Smooth muscle cell of bladder (primary cell): ENCODE results near the gene TRIM17. TPM values are rescaled to one million over a fixed set of nuclear protein-coding genes. Genes with fewer than 3 reads are reported as not detected.

ENCODE experiments used
- total RNA-seq: library from RNA; depleted of rRNA; stranded (reverse); fragments of >200 nt; gene quantifications from 2 replicates; pipeline ENCODE4 v1.2.3, GENCODE V29; 2014

Gene TRIM17, protein sequence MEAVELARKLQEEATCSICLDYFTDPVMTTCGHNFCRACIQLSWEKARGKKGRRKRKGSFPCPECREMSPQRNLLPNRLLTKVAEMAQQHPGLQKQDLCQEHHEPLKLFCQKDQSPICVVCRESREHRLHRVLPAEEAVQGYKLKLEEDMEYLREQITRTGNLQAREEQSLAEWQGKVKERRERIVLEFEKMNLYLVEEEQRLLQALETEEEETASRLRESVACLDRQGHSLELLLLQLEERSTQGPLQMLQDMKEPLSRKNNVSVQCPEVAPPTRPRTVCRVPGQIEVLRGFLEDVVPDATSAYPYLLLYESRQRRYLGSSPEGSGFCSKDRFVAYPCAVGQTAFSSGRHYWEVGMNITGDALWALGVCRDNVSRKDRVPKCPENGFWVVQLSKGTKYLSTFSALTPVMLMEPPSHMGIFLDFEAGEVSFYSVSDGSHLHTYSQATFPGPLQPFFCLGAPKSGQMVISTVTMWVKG
- 0.09 and 0.14 TPM in 2 replicates for total RNA-seq

DNA sequence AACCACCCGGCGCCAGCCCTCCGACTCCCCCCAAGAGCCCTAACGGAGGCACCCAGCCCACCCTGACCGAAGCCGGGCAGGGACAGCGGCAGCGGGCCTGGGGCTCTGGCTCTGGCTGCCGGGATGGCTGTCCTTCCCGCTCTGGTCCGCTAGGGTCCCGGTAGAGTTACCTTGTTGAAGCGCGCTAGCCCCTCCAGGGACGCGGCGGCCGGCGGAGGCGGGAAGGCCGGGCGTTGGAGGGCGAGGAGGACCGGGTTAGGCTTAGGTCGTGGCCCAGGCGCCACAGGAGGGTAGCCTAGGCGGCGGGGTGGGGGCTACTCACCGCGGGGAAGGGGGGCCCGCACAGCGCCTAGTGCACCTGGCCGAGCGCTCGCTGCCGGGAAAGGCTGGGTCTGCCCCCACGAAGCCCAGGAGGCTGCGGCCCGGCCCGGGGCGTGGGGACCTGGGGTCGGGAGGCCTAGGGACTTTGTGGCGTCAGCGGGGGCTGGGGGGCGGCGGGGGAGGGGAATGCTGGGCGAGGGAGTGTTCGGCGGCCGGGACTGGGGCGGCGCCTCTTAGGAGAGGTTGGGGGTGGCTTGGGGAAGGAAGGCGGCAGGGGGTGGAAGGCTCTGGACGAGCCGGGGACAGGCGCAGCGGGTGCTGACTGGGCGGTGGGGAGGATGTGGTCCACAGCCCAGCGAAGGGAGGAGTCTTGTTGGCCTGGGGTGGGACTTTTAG lies at the start of gene TRIM17:
Gene TRIM17 (minus strand): TSS at position 645 of the 717 bp plus-strand sequence. CDS start 1,789 bp downstream, outside the sequence.

Other genes with a start within 250 kb of the TRIM17 start
- gene OBSCN, start 208.8 kb downstream of the TRIM17 start, total RNA-seq: 7.0 and 7.2 TPM in 2 replicates
- gene TRIM11, start 10.0 kb downstream of the TRIM17 start, total RNA-seq: 13.9 and 15.6 TPM in 2 replicates
- gene RNF187, start 70.5 kb upstream of the TRIM17 start, total RNA-seq: 61.4 and 64.3 TPM in 2 replicates